ENCODE measurements around the gene RAVER2. TPM values are rescaled to one million over a fixed set of nuclear protein-coding genes. Genes with fewer than 3 reads are reported as not detected.
"Not testable (repeated sequence)": the region's sequence is repeated elsewhere in the genome, so short reads cannot be mapped to it uniquely, and the experiment has no call there.

RAVER2 gene
- total RNA-seq, 1 donor from 2014 or later = 11.9 TPM

- Mint-ChIP-seq H3K36me3 (ENCODE audit: low read depth, unreplicated experiment) (peaks cover 8% of the 10 kb centered on the region), H3K27me3 (ENCODE audit: unreplicated experiment) (no peaks in the 10 kb centered on the region), H3K9me3 (ENCODE audit: unreplicated experiment) (no peaks in the 10 kb centered on the region), H3K4me1 (ENCODE audit: unreplicated experiment) (peaks cover 5% of the 10 kb centered on the region), H3K4me3 (ENCODE audit: unreplicated experiment) (no peak overlapping the region), H3K27ac (ENCODE audit: unreplicated experiment) (no peak overlapping the region)
- no peak for DNase-seq (ENCODE audit: low spot score)
- TF ChIP-seq CTCF (IDR thresholded peaks at IDR 0.05; ENCODE audit: unreplicated experiment) = no peak
Measured at GRCh38 chr1:64765826-64766225, 21.0 kb downstream of the RAVER2 start.

- Mint-ChIP-seq H3K27me3 (ENCODE audit: unreplicated experiment) (no peaks in the 10 kb centered on the region), H3K27ac (ENCODE audit: unreplicated experiment) (no peak overlapping the region), H3K9me3 (ENCODE audit: unreplicated experiment) (no peaks in the 10 kb centered on the region), H3K4me3 (ENCODE audit: unreplicated experiment) (no peak overlapping the region), H3K4me1 (ENCODE audit: unreplicated experiment) (peaks cover 5% of the 10 kb centered on the region), H3K36me3 (ENCODE audit: low read depth, unreplicated experiment) (peaks cover 13% of the 10 kb centered on the region)
- TF ChIP-seq CTCF (IDR thresholded peaks at IDR 0.05; ENCODE audit: unreplicated experiment) = no peak
- no peak for DNase-seq (ENCODE audit: low spot score)
Measured at GRCh38 chr1:64766429-64766828, 21.6 kb downstream of the RAVER2 start.

GRCh38 chr1:64769482-64769881, 24.6 kb downstream of the RAVER2 start:
- Mint-ChIP-seq H3K27ac (ENCODE audit: unreplicated experiment) (no peak overlapping the region), H3K4me3 (ENCODE audit: unreplicated experiment) (no peak overlapping the region), H3K9me3 (ENCODE audit: unreplicated experiment) (peaks cover 5% of the 10 kb centered on the region), H3K4me1 (ENCODE audit: unreplicated experiment) (peaks cover 5% of the 10 kb centered on the region), H3K27me3 (ENCODE audit: unreplicated experiment) (no peaks in the 10 kb centered on the region), H3K36me3 (ENCODE audit: low read depth, unreplicated experiment) (peaks cover 18% of the 10 kb centered on the region)
- DNase-seq (ENCODE audit: low spot score) = no peak
- no peak for TF ChIP-seq CTCF (IDR thresholded peaks at IDR 0.05; ENCODE audit: unreplicated experiment)

- no peak for TF ChIP-seq CTCF (IDR thresholded peaks at IDR 0.05; ENCODE audit: unreplicated experiment)
- Mint-ChIP-seq H3K9me3 (ENCODE audit: unreplicated experiment) (peaks cover 5% of the 10 kb centered on the region), H3K4me3 (ENCODE audit: unreplicated experiment) (no peak overlapping the region), H3K27ac (ENCODE audit: unreplicated experiment) (no peak overlapping the region), H3K27me3 (ENCODE audit: unreplicated experiment) (no peaks in the 10 kb centered on the region), H3K36me3 (ENCODE audit: low read depth, unreplicated experiment) (peaks cover 18% of the 10 kb centered on the region), H3K4me1 (ENCODE audit: unreplicated experiment) (peaks cover 5% of the 10 kb centered on the region)
- DNase-seq (ENCODE audit: low spot score) = no peak
Measured at GRCh38 chr1:64769971-64770370, 25.1 kb downstream of the RAVER2 start.

GRCh38 chr1:64773306-64773705, 28.4 kb downstream of the RAVER2 start:
- not testable (repeated sequence) for DNase-seq (ENCODE audit: low spot score); H3K9me3 Mint-ChIP-seq (ENCODE audit: unreplicated experiment); H3K27ac Mint-ChIP-seq (ENCODE audit: unreplicated experiment); H3K4me3 Mint-ChIP-seq (ENCODE audit: unreplicated experiment); H3K4me1 Mint-ChIP-seq (ENCODE audit: unreplicated experiment); H3K27me3 Mint-ChIP-seq (ENCODE audit: unreplicated experiment)
- peaks cover 18% of the 10 kb centered on the region for H3K36me3 Mint-ChIP-seq (ENCODE audit: low read depth, unreplicated experiment)

GRCh38 chr1:64775113-64775512, 30.2 kb downstream of the RAVER2 start:
- DNase-seq (ENCODE audit: low spot score) = no peak
- Mint-ChIP-seq H3K27me3 (ENCODE audit: unreplicated experiment) (no peaks in the 10 kb centered on the region), H3K27ac (ENCODE audit: unreplicated experiment) (no peak overlapping the region), H3K9me3 (ENCODE audit: unreplicated experiment) (peaks cover 5% of the 10 kb centered on the region), H3K36me3 (ENCODE audit: low read depth, unreplicated experiment) (peaks cover 18% of the 10 kb centered on the region), H3K4me1 (ENCODE audit: unreplicated experiment) (no peaks in the 10 kb centered on the region), H3K4me3 (ENCODE audit: unreplicated experiment) (no peak overlapping the region)
- TF ChIP-seq CTCF (IDR thresholded peaks at IDR 0.05; ENCODE audit: unreplicated experiment) = no peak

- H3K27me3 Mint-ChIP-seq (ENCODE audit: unreplicated experiment); DNase-seq (ENCODE audit: low spot score); H3K27ac Mint-ChIP-seq (ENCODE audit: unreplicated experiment); H3K4me1 Mint-ChIP-seq (ENCODE audit: unreplicated experiment); H3K9me3 Mint-ChIP-seq (ENCODE audit: unreplicated experiment); H3K4me3 Mint-ChIP-seq (ENCODE audit: unreplicated experiment): not testable (repeated sequence)
- peaks cover 10% of the 10 kb centered on the region for H3K36me3 Mint-ChIP-seq (ENCODE audit: low read depth, unreplicated experiment)
Measured at GRCh38 chr1:64782044-64782443, 37.2 kb downstream of the RAVER2 start.

GRCh38 chr1:64782848-64783247, 38.0 kb downstream of the RAVER2 start:
- H3K27me3 Mint-ChIP-seq (ENCODE audit: unreplicated experiment); H3K4me3 Mint-ChIP-seq (ENCODE audit: unreplicated experiment); DNase-seq (ENCODE audit: low spot score); H3K9me3 Mint-ChIP-seq (ENCODE audit: unreplicated experiment); H3K4me1 Mint-ChIP-seq (ENCODE audit: unreplicated experiment); H3K27ac Mint-ChIP-seq (ENCODE audit: unreplicated experiment): not testable (repeated sequence)
- H3K36me3 Mint-ChIP-seq (ENCODE audit: low read depth, unreplicated experiment) = peaks cover 10% of the 10 kb centered on the region

All from endothelial cell (in vitro differentiated cells).